ENCODE results near the gene IQSEC1. TPM values are rescaled to one million over a fixed set of nuclear protein-coding genes. Genes with fewer than 3 reads are reported as not detected.

The IQSEC1 gene
- total and polyA plus RNA-seq, 9 of the 15 experiments (the other 6 are each of a cell fraction or from before 2014, with no cell fraction given) = 0.56 to 39.0 (median 6.8) TPM

GRCh38 chr3:13013151-13013561, 60.1 kb downstream of the IQSEC1 start (continued):
- no peak for TF ChIP-seq CREB1 (IDR thresholded peaks at IDR 0.05)
- no peak for TF ChIP-seq CREB1 (CRISPR knock-in tag; IDR thresholded peaks at IDR 0.05)
- no peak for TF ChIP-seq NR0B1 (IDR thresholded peaks at IDR 0.05; ENCODE audit: partially characterized antibody)
- TF ChIP-seq CBX1 (IDR thresholded peaks at IDR 0.05; ENCODE audit: low read depth) = no peak; the same call in 1 of the 2 replicates
- peak; percentile 11; the same call in 1 of the 2 replicates for TF ChIP-seq NFIC (IDR thresholded peaks at IDR 0.05)
- no peak for TF ChIP-seq RBM34 (IDR thresholded peaks at IDR 0.05; ENCODE audit: borderline replicate concordance, insufficient read depth, low read length)
- no peak for TF ChIP-seq ZNF740 (CRISPR knock-in tag; IDR thresholded peaks at IDR 0.05)
- TF ChIP-seq ZNF740 (tag; IDR thresholded peaks at IDR 0.05) = no peak
- no peak for TF ChIP-seq RUNX1 (IDR thresholded peaks at IDR 0.05; ENCODE audit: low read depth)
- TF ChIP-seq CBX3 (IDR thresholded peaks at IDR 0.05; ENCODE audit: borderline replicate concordance in 1 of 2, low read length in 2 of 2) = no peak
- peak; percentile 32; the same call in 1 of the 2 replicates for TF ChIP-seq MYNN (IDR thresholded peaks at IDR 0.05)
- TF ChIP-seq MYNN (CRISPR knock-in tag; IDR thresholded peaks at IDR 0.05) = no peak
- peak; percentile 16; the same call in 1 of the 2 replicates for TF ChIP-seq HDAC2 (IDR thresholded peaks at IDR 0.05)
- TF ChIP-seq NR3C1 (CRISPR knock-in tag; IDR thresholded peaks at IDR 0.05) = no peak
- TF ChIP-seq TCF15 (CRISPR knock-in tag; IDR thresholded peaks at IDR 0.05) = no peak
- no peak for TF ChIP-seq SRSF7 (optimal IDR thresholded peaks at IDR 0.05; ENCODE audit: low read depth, low read length)
- no peak for TF ChIP-seq NR2F6 (CRISPR knock-in tag; IDR thresholded peaks at IDR 0.05)
- peak; percentile 46 for TF ChIP-seq TCF3 (CRISPR knock-in tag; IDR thresholded peaks at IDR 0.05)
- TF ChIP-seq ZFX (CRISPR knock-in tag; IDR thresholded peaks at IDR 0.05) = no peak
- TF ChIP-seq RHOXF2B (CRISPR knock-in tag; conservative IDR thresholded peaks at IDR 0.05) = no peak
- no peak for TF ChIP-seq ZNF41 (CRISPR knock-in tag; conservative IDR thresholded peaks at IDR 0.05)
- TF ChIP-seq MAFK (IDR thresholded peaks at IDR 0.05; ENCODE audit: low read length) = no peak
- TF ChIP-seq ZFP30 (CRISPR knock-in tag; IDR thresholded peaks at IDR 0.05; ENCODE audit: borderline replicate concordance) = no peak
- no peak for TF ChIP-seq KDM2B (CRISPR knock-in tag; IDR thresholded peaks at IDR 0.05)
- no peak for TF ChIP-seq LARP7 (IDR thresholded peaks at IDR 0.05)
- TF ChIP-seq SP2 (IDR thresholded peaks at IDR 0.05; ENCODE audit: extremely low read depth, low read depth, low read length, poor library complexity, severe bottlenecking) = no peak
- peak; percentile 33; the same call in 1 of the 2 replicates for TF ChIP-seq ZBTB33 (CRISPR knock-in tag; IDR thresholded peaks at IDR 0.05)
- no peak for TF ChIP-seq MEF2D (tag; conservative IDR thresholded peaks at IDR 0.05; ENCODE audit: low read depth)
- TF ChIP-seq CBFB (CRISPR knock-in tag; IDR thresholded peaks at IDR 0.05) = no peak
